ENCODE data around the gene PDIA5.

The PDIA5 gene

GRCh38 chr3:123153125-123154019 is 86.5 kb downstream of the PDIA5 start:
- Histone ChIP-seq H3K4me3 (ENCODE audit: low read depth in 1 of 2, low read length in 2 of 2) (no peak overlapping the region), H3K27me3 (ENCODE audit: low read depth, low read length) (no peaks in the 10 kb centered on the region), H3K9me3 (ENCODE audit: control insufficient read depth in 1 of 2, low read length in 2 of 2) (no peaks in the 10 kb centered on the region), H3K4me1 (ENCODE audit: control insufficient read depth in 1 of 2, insufficient read depth in 2 of 2, low read length in 2 of 2) (no peaks in the 10 kb centered on the region), H3K36me3 (ENCODE audit: control insufficient read depth in 1 of 2, insufficient read depth in 2 of 2, low read length in 2 of 2) (peaks cover 3 to 35% of the 10 kb centered on the region in 2 donors), H3K27ac (ENCODE audit: low read length) (no peak overlapping the region)

DNA sequence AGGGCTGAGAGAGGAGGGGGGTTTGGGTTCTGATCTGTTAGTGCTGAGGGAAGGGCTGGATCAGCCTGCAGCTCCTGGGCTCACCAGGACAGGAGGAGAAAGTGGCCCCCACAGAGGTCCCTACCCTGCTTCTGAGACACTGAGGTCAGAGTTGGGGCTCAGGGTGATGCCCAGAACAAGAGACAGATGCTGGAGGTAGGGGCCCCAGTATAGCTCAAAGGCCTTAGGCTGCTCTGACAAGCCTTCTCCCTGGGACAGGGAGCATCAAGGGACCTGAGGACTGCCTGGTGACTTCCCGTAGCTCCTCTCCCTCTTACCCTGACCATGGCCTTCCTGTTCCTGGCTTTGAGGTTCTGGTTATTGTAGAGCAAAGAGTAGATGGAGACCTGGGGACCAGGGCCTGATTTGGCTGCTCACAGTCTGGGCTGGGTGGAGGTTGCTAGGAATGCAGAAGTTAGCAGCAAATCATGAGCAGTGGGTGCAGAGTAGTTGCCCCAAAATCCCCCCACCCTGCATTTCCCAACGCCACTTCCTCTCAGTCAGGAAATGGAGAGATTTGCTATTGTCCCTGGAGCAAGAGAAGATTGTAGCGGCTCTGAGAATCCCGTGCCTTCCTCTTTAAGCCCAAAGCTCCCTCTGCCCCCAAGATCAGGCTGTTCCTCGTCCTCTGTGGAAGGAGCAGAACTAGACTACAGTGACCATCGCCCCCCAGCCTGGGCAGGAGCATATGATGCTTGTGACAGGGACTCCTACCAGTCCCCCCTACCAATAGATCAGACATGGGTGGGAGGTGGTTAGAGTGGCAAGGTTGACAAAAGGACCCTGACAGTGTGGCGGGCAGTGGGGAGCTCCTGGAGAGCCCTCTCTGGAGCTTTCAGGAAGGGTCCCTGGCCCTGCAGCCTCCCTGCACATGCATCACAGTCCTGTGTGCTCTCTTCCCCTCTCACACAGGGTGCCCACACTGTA is 87.5 kb downstream of the PDIA5 start:
- Histone ChIP-seq H3K4me3 (ENCODE audit: low read depth in 1 of 2, low read length in 2 of 2) (no peak overlapping the region), H3K9me3 (ENCODE audit: control insufficient read depth in 1 of 2, low read length in 2 of 2) (no peaks in the 10 kb centered on the region), H3K27me3 (ENCODE audit: low read depth, low read length) (no peaks in the 10 kb centered on the region), H3K4me1 (ENCODE audit: control insufficient read depth in 1 of 2, insufficient read depth in 2 of 2, low read length in 2 of 2) (no peaks in the 10 kb centered on the region), H3K27ac (ENCODE audit: low read length) (no peak overlapping the region), H3K36me3 (ENCODE audit: control insufficient read depth in 1 of 2, insufficient read depth in 2 of 2, low read length in 2 of 2) (peaks cover 3 to 32% of the 10 kb centered on the region in 2 donors)

- Histone ChIP-seq H3K36me3 (ENCODE audit: control insufficient read depth in 1 of 2, insufficient read depth in 2 of 2, low read length in 2 of 2) (peaks cover 14 to 24% of the 10 kb centered on the region in 2 donors), H3K27ac (ENCODE audit: low read length) (no peak overlapping the region), H3K27me3 (ENCODE audit: low read depth, low read length) (no peaks in the 10 kb centered on the region), H3K9me3 (ENCODE audit: control insufficient read depth in 1 of 2, low read length in 2 of 2) (no peaks in the 10 kb centered on the region), H3K4me1 (ENCODE audit: control insufficient read depth in 1 of 2, insufficient read depth in 2 of 2, low read length in 2 of 2) (no peaks in the 10 kb centered on the region), H3K4me3 (ENCODE audit: low read depth in 1 of 2, low read length in 2 of 2) (no peak overlapping the region)
These were observed 88.7 kb downstream of the PDIA5 start for GRCh38 chr3:123155471-123156011.

DNA sequence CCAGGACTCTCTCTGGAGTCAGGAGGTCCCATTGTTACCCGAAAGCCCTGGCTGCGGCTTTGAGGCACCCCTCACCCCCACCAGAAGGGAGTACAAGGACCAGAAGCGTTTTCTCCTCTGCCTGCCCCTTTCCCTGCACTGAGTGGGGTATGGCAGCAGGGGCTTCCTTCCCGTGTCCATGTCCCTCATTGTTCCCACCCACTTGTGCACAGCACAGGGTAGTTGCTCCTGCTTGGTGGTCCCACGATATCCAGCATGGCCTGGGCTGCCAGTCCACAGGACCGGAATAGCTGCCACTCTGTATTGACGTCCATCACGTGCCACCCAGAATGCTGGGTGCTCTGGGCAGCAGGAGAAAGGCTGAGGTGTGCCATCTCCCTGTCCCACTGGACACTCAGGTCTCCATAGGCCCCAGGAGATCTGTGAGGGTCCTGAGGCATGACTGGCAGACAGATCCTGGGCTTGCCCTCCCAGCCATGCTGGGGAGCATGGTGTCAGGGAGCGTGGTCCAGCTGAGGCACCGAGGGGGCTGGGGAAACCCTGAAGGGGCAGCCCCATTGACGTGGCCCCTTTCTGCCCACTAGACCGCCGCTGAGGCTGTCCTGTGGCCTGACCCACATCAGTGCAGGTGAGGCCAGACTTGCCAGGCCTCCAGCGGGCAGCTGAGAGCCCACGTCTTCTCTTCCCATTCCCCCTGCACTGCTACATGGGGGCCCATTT is 89.6 kb downstream of the PDIA5 start:
- Histone ChIP-seq H3K4me1 (ENCODE audit: control insufficient read depth in 1 of 2, insufficient read depth in 2 of 2, low read length in 2 of 2) (no peaks in the 10 kb centered on the region), H3K27me3 (ENCODE audit: low read depth, low read length) (no peaks in the 10 kb centered on the region), H3K36me3 (ENCODE audit: control insufficient read depth in 1 of 2, insufficient read depth in 2 of 2, low read length in 2 of 2) (peaks cover 19 to 25% of the 10 kb centered on the region in 2 donors), H3K4me3 (ENCODE audit: low read depth in 1 of 2, low read length in 2 of 2) (no peak overlapping the region), H3K9me3 (ENCODE audit: control insufficient read depth in 1 of 2, low read length in 2 of 2) (no peaks in the 10 kb centered on the region), H3K27ac (ENCODE audit: low read length) (no peak overlapping the region)

GRCh38 chr3:123157209-123157597 is 90.4 kb downstream of the PDIA5 start:
- H3K36me3 ChIP-seq (ENCODE audit: control insufficient read depth in 1 of 2, insufficient read depth in 2 of 2, low read length in 2 of 2), result peaks cover 19 to 28% of the 10 kb centered on the region in 2 donors
- no peak overlapping the region for H3K27ac ChIP-seq (ENCODE audit: low read length)

GRCh38 chr3:123157598-123158287 is 90.9 kb downstream of the PDIA5 start:
- H3K27ac ChIP-seq (ENCODE audit: low read length), result no peak overlapping the region
- H3K4me1 ChIP-seq (ENCODE audit: control insufficient read depth in 1 of 2, insufficient read depth in 2 of 2, low read length in 2 of 2), result no peaks in the 10 kb centered on the region
- H3K36me3 ChIP-seq (ENCODE audit: control insufficient read depth in 1 of 2, insufficient read depth in 2 of 2, low read length in 2 of 2), result peaks cover 19 to 34% of the 10 kb centered on the region in 2 donors

More at GRCh38 chr3:123157209-123157597, 90.4 kb downstream of the PDIA5 start:
- H3K4me3 ChIP-seq (ENCODE audit: low read depth in 1 of 2, low read length in 2 of 2), result no peak overlapping the region
- no peaks in the 10 kb centered on the region for H3K27me3 ChIP-seq (ENCODE audit: low read depth, low read length)
- H3K4me1 ChIP-seq (ENCODE audit: control insufficient read depth in 1 of 2, insufficient read depth in 2 of 2, low read length in 2 of 2), result no peaks in the 10 kb centered on the region
- no peaks in the 10 kb centered on the region for H3K9me3 ChIP-seq (ENCODE audit: control insufficient read depth in 1 of 2, low read length in 2 of 2)

DNA sequence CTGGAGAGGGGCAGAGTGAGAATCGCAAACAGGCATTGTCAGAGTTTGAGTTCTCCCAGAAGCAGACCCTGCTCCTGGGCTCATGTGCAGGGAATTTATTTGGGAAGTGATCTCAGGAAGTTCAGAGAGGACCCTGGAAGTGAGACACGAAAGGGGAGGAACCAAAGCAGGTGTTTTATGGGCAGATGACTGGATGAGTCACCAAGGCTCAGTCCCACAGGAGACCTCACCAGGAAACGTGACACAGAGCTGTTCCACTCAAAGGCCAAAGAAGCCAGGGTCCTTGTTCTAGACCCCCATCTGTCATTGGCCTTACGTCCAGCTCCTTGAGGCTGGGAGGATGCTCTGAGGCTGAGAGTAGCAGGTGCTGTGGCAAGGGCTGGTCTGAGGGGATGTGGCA is 91.5 kb downstream of the PDIA5 start:
- Histone ChIP-seq H3K36me3 (ENCODE audit: control insufficient read depth in 1 of 2, insufficient read depth in 2 of 2, low read length in 2 of 2) (peaks cover 19 to 40% of the 10 kb centered on the region in 2 donors), H3K27me3 (ENCODE audit: low read depth, low read length) (no peaks in the 10 kb centered on the region), H3K4me3 (ENCODE audit: low read depth in 1 of 2, low read length in 2 of 2) (no peak overlapping the region), H3K4me1 (ENCODE audit: control insufficient read depth in 1 of 2, insufficient read depth in 2 of 2, low read length in 2 of 2) (no peaks in the 10 kb centered on the region), H3K27ac (ENCODE audit: low read length) (no peak overlapping the region), H3K9me3 (ENCODE audit: control insufficient read depth in 1 of 2, low read length in 2 of 2) (no peaks in the 10 kb centered on the region)

More at GRCh38 chr3:123157598-123158287, 90.9 kb downstream of the PDIA5 start:
- Histone ChIP-seq H3K9me3 (ENCODE audit: control insufficient read depth in 1 of 2, low read length in 2 of 2) (no peaks in the 10 kb centered on the region), H3K4me3 (ENCODE audit: low read depth in 1 of 2, low read length in 2 of 2) (no peak overlapping the region), H3K27me3 (ENCODE audit: low read depth, low read length) (no peaks in the 10 kb centered on the region)

- Histone ChIP-seq H3K27me3 (ENCODE audit: low read depth, low read length) (no peaks in the 10 kb centered on the region), H3K4me1 (ENCODE audit: control insufficient read depth in 1 of 2, insufficient read depth in 2 of 2, low read length in 2 of 2) (no peaks in the 10 kb centered on the region), H3K36me3 (ENCODE audit: control insufficient read depth in 1 of 2, insufficient read depth in 2 of 2, low read length in 2 of 2) (peaks cover 19 to 43% of the 10 kb centered on the region in 2 donors), H3K4me3 (ENCODE audit: low read depth in 1 of 2, low read length in 2 of 2) (no peak overlapping the region), H3K27ac (ENCODE audit: low read length) (no peak overlapping the region), H3K9me3 (ENCODE audit: control insufficient read depth in 1 of 2, low read length in 2 of 2) (no peaks in the 10 kb centered on the region)
These were observed 92.1 kb downstream of the PDIA5 start for GRCh38 chr3:123158899-123159390.

DNA sequence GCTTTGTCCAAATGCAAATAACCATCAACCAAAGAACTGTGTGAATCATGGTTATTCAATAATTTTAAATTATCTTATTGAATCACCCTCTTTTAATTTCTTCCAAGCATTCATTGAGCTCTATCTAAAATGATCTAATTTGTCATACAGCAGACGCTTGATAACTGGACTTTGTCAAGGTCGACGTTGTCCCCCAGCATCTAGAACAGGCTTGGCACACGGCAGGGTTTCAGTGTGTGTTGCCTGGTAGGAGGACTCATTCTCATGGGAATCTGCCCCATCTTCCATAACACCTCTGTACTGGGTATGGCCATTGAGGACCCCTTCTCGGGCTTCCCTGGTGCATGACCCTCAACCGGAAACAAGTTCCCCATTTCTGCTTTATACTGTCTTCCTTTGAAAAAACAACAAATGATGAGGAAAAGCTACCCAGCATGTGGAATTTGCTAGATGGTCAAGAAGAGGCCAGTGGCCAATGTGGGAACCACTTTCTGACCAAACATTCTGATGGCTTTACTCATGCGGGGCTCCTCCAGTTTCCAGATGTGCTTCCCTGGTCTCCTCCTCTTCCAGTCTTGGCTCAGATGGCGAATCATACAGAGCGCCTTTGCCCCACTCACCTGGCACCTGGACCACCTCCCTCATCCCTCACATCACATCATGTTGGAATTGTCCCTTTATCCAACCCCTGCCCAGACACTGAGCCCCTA is 93.3 kb downstream of the PDIA5 start:
- Histone ChIP-seq H3K4me3 (ENCODE audit: low read depth in 1 of 2, low read length in 2 of 2) (no peak overlapping the region), H3K4me1 (ENCODE audit: control insufficient read depth in 1 of 2, insufficient read depth in 2 of 2, low read length in 2 of 2) (no peaks in the 10 kb centered on the region), H3K9me3 (ENCODE audit: control insufficient read depth in 1 of 2, low read length in 2 of 2) (peaks cover 0 to 1% of the 10 kb centered on the region in 2 donors), H3K36me3 (ENCODE audit: control insufficient read depth in 1 of 2, insufficient read depth in 2 of 2, low read length in 2 of 2) (peaks cover 31 to 48% of the 10 kb centered on the region in 2 donors), H3K27me3 (ENCODE audit: low read depth, low read length) (no peaks in the 10 kb centered on the region), H3K27ac (ENCODE audit: low read length) (no peak overlapping the region)

DNA sequence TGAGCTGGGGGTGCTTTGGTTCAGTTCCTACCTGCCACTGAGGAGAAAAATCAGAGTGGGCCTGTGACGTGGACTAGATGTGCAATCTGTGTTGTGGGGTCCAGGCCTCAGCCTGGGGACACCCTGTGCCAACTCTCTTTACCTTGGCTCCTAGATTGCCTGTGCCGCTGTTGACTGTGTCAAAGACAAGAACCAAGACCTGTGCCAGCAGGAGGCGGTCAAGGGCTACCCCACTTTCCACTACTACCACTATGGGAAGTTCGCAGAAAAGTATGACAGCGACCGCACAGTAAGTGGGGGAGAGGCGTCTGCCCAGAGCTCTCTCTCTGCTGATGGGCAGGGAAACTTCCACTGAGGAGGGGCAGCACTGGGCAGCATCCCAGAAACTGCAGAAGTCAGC is 94.3 kb downstream of the PDIA5 start:
- Histone ChIP-seq H3K4me3 (ENCODE audit: low read depth in 1 of 2, low read length in 2 of 2) (no peak overlapping the region), H3K4me1 (ENCODE audit: control insufficient read depth in 1 of 2, insufficient read depth in 2 of 2, low read length in 2 of 2) (no peaks in the 10 kb centered on the region), H3K36me3 (ENCODE audit: control insufficient read depth in 1 of 2, insufficient read depth in 2 of 2, low read length in 2 of 2) (peaks cover 29 to 44% of the 10 kb centered on the region in 2 donors), H3K9me3 (ENCODE audit: control insufficient read depth in 1 of 2, low read length in 2 of 2) (peaks cover 0 to 3% of the 10 kb centered on the region in 2 donors), H3K27ac (ENCODE audit: low read length) (no peak overlapping the region), H3K27me3 (ENCODE audit: low read depth, low read length) (no peaks in the 10 kb centered on the region)

Data from muscle layer of duodenum (tissue), 2 donors.